ENCODE results near the gene SIGLEC11. TPM values are rescaled to one million over a fixed set of nuclear protein-coding genes. Genes with fewer than 3 reads are reported as not detected.

SIGLEC11 gene, protein sequence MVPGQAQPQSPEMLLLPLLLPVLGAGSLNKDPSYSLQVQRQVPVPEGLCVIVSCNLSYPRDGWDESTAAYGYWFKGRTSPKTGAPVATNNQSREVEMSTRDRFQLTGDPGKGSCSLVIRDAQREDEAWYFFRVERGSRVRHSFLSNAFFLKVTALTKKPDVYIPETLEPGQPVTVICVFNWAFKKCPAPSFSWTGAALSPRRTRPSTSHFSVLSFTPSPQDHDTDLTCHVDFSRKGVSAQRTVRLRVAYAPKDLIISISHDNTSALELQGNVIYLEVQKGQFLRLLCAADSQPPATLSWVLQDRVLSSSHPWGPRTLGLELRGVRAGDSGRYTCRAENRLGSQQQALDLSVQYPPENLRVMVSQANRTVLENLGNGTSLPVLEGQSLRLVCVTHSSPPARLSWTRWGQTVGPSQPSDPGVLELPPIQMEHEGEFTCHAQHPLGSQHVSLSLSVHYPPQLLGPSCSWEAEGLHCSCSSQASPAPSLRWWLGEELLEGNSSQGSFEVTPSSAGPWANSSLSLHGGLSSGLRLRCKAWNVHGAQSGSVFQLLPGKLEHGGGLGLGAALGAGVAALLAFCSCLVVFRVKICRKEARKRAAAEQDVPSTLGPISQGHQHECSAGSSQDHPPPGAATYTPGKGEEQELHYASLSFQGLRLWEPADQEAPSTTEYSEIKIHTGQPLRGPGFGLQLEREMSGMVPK
- not detected in 5 replicates for total RNA-seq (2022; extraction: Qiagen RNA extraction; ENCODE audit: low read depth)

GRCh38 chr19:49960980-49961379, at the start of gene SIGLEC11:
Gene SIGLEC11 (minus strand): TSS chr19:49961172. CDS start chr19:49961081, 91 bp downstream.

GRCh38 chr19:49929121-49929610, 31.8 kb downstream of the SIGLEC11 start, which contains the start of the genes ATF5 and NUP62:
Gene ATF5 (plus strand): TSS chr19:49929205. CDS start chr19:49930851, 1,646 bp downstream.
Gene NUP62 (minus strand): TSS chr19:49929504. CDS start chr19:49909807, 19,697 bp downstream.

Other genes with a start within 250 kb of the SIGLEC11 start
- gene TSKS, start 197.9 kb downstream of the SIGLEC11 start, total RNA-seq (2022; extraction: Qiagen RNA extraction; ENCODE audit: low read depth): not detected in 5 replicates
- gene AP2A1, start 194.2 kb downstream of the SIGLEC11 start, total RNA-seq (2022; extraction: Qiagen RNA extraction; ENCODE audit: low read depth): 46.0 to 56.6 TPM (median 51.1 TPM) in 5 replicates
- gene FUZ, start 147.9 kb downstream of the SIGLEC11 start, total RNA-seq (2022; extraction: Qiagen RNA extraction; ENCODE audit: low read depth): 13.7 to 16.0 TPM (median 15.2 TPM) in 5 replicates
- 46.9 to 68.9 TPM (median 60.0 TPM) in 5 replicates for gene MED25, start 142.9 kb downstream of the SIGLEC11 start, total RNA-seq (2022; extraction: Qiagen RNA extraction; ENCODE audit: low read depth)
- gene PTOV1, start 110.0 kb downstream of the SIGLEC11 start, total RNA-seq (2022; extraction: Qiagen RNA extraction; ENCODE audit: low read depth): 109 to 159 TPM (median 143 TPM) in 5 replicates
- gene PNKP, start 93.6 kb downstream of the SIGLEC11 start, total RNA-seq (2022; extraction: Qiagen RNA extraction; ENCODE audit: low read depth): 45.9 to 63.6 TPM (median 50.4 TPM) in 5 replicates
- 70.9 to 125 TPM (median 113 TPM) in 5 replicates for gene AKT1S1, start 83.8 kb downstream of the SIGLEC11 start, total RNA-seq (2022; extraction: Qiagen RNA extraction; ENCODE audit: low read depth)
- 21.2 to 24.9 TPM (median 24.4 TPM) in 5 replicates for gene TBC1D17, start 83.5 kb downstream of the SIGLEC11 start, total RNA-seq (2022; extraction: Qiagen RNA extraction; ENCODE audit: low read depth)
- 0.44 to 1.2 TPM (median 0.91 TPM) in 5 replicates for gene IL4I1, start 64.3 kb downstream of the SIGLEC11 start, total RNA-seq (2022; extraction: Qiagen RNA extraction; ENCODE audit: low read depth)
- 48.8 to 56.8 TPM (median 55.5 TPM) in 5 replicates for gene ATF5, start 32.0 kb downstream of the SIGLEC11 start, total RNA-seq (2022; extraction: Qiagen RNA extraction; ENCODE audit: low read depth)
- 81.6 to 100 TPM (median 97.6 TPM) in 5 replicates for gene NUP62, start 31.7 kb downstream of the SIGLEC11 start, total RNA-seq (2022; extraction: Qiagen RNA extraction; ENCODE audit: low read depth)
- 41.1 to 44.2 TPM (median 43.6 TPM) in 5 replicates for gene VRK3, start 64.2 kb upstream of the SIGLEC11 start, total RNA-seq (2022; extraction: Qiagen RNA extraction; ENCODE audit: low read depth)
- gene ZNF473, start 64.8 kb upstream of the SIGLEC11 start, total RNA-seq (2022; extraction: Qiagen RNA extraction; ENCODE audit: low read depth): 9.1 to 11.5 TPM (median 10.6 TPM) in 5 replicates
- gene IZUMO2, start 202.1 kb upstream of the SIGLEC11 start, total RNA-seq (2022; extraction: Qiagen RNA extraction; ENCODE audit: low read depth): not detected in 5 replicates
- gene MYH14, start 242.4 kb upstream of the SIGLEC11 start, total RNA-seq (2022; extraction: Qiagen RNA extraction; ENCODE audit: low read depth): 4.9 to 6.7 TPM (median 6.3 TPM) in 5 replicates

Measured in A549 treated with CpdA at 1 μM for 4 hours (cell line).